KMS-11 (cell line): ENCODE data around the gene CEP120.

Experiments
- H2AFZ ChIP-seq: fragments of 200-600 bp; sonication (generic); 2 replicates; pipeline ENCODE4 v1.6.1; 2016; ENCODE audit warnings: antibody characterized with exemption, mixed run types, low read depth
- H3K27ac ChIP-seq: fragments of 200-600 bp; sonication (generic); 2 replicates; pipeline ENCODE4 v1.6.1; 2016; ENCODE audit warnings: mild to moderate bottlenecking, mixed run types
- H3K27me3 ChIP-seq: fragments of 200-600 bp; sonication (generic); 2 replicates; pipeline ENCODE4 v1.6.1; 2017; ENCODE audit warnings: mild to moderate bottlenecking, low read depth, mixed run types, moderate library complexity; ENCODE audit not compliant: insufficient read depth
- H3K36me3 ChIP-seq: fragments of 200-600 bp; sonication (generic); 2 replicates; pipeline ENCODE4 v1.6.1; 2017; ENCODE audit warnings: mild to moderate bottlenecking, mixed run types; ENCODE audit not compliant: insufficient read depth
- H3K4me1 ChIP-seq: fragments of 200-600 bp; sonication (generic); 2 replicates; pipeline ENCODE4 v1.6.1; 2016; ENCODE audit warnings: mild to moderate bottlenecking, low read depth, mixed run types; ENCODE audit not compliant: poor library complexity, severe bottlenecking
- H3K4me2 ChIP-seq: fragments of 200-600 bp; sonication (generic); 2 replicates; pipeline ENCODE4 v1.7.0; 2016; ENCODE audit warnings: mild to moderate bottlenecking, mixed run types
- H3K4me3 ChIP-seq: fragments of 200-600 bp; sonication (generic); IDR thresholded peaks from 2 replicates; pipeline ENCODE4 v1.6.1; 2017; ENCODE audit warnings: low read depth, low read length, mixed read lengths; ENCODE audit not compliant: insufficient read depth
- H3K79me2 ChIP-seq: fragments of 200-600 bp; sonication (generic); 2 replicates; pipeline ENCODE4 v1.6.1; 2016; ENCODE audit warnings: low read depth, mixed run types; ENCODE audit not compliant: insufficient read depth
- H3K9ac ChIP-seq: fragments of 200-600 bp; sonication (generic); 2 replicates; pipeline ENCODE4 v1.6.1; 2016; ENCODE audit warnings: mild to moderate bottlenecking, mixed run types
- H4K20me1 ChIP-seq: fragments of 200-600 bp; sonication (generic); 2 replicates; pipeline ENCODE4 v1.6.1; 2016; ENCODE audit warnings: mild to moderate bottlenecking, mixed run types; ENCODE audit not compliant: insufficient read depth
- CTCF ChIP-seq: fragments of 200-600 bp; sonication (generic); conservative IDR thresholded peaks from 2 replicates; pipeline ENCODE4 v1.6.1; 2017; ENCODE audit warnings: low read depth, mild to moderate bottlenecking, antibody characterized with exemption, low read length, moderate library complexity, mixed read lengths

The CEP120 gene

DNA sequence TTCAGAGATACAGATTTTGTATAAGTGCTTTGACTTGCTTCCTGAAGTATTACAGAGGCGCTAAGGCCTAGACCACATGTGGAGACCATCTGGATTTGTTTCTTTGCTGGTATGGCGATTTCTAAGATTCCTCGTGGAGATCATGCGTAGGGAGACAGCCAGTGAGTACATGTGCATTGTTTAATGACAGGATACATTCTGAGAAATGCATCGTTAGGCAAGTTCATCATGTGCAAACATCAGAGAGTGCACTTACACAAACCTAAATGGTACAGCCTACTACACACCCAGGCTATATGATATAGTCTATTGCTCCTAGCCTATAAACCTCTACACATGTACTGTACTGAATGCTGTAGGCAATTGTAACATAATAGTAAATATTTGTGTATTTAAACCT, 16.5 kb upstream of the CEP120 start:
- Histone ChIP-seq H3K4me2 (no peak overlapping the region), H2AFZ (no peak overlapping the region), H3K4me1 (no peaks in the 10 kb centered on the region)

GRCh38 chr5:123438902-123439301, 15.7 kb upstream of the CEP120 start:
- no peaks in the 10 kb centered on the region for H3K4me1 ChIP-seq
- no peak overlapping the region for H3K4me3 ChIP-seq
- no peak overlapping the region for H3K4me2 ChIP-seq
- no peaks in the 10 kb centered on the region for H3K27me3 ChIP-seq
- H3K9ac ChIP-seq, result no peak overlapping the region
- no peaks in the 10 kb centered on the region for H3K36me3 ChIP-seq
- H3K79me2 ChIP-seq, result no peaks in the 10 kb centered on the region
- H2AFZ ChIP-seq, result no peak overlapping the region
- TF ChIP-seq CTCF, result no peak
- no peak overlapping the region for H3K27ac ChIP-seq
- no peaks in the 10 kb centered on the region for H4K20me1 ChIP-seq

More for the DNA sequence above, 16.5 kb upstream of the CEP120 start:
- Histone ChIP-seq H3K9ac (no peak overlapping the region), H4K20me1 (no peaks in the 10 kb centered on the region), H3K36me3 (no peaks in the 10 kb centered on the region), H3K4me3 (no peak overlapping the region), H3K79me2 (no peaks in the 10 kb centered on the region), H3K27me3 (no peaks in the 10 kb centered on the region), H3K27ac (no peak overlapping the region)
- TF ChIP-seq CTCF, result no peak

GRCh38 chr5:123438244-123438643, 15.0 kb upstream of the CEP120 start:
- Histone ChIP-seq H3K4me3 (no peak overlapping the region), H3K4me2 (no peak overlapping the region), H3K9ac (no peak overlapping the region), H4K20me1 (no peaks in the 10 kb centered on the region), H2AFZ (no peak overlapping the region), H3K79me2 (no peaks in the 10 kb centered on the region), H3K27ac (no peak overlapping the region), H3K27me3 (no peaks in the 10 kb centered on the region), H3K36me3 (no peaks in the 10 kb centered on the region), H3K4me1 (no peaks in the 10 kb centered on the region)
- no peak for TF ChIP-seq CTCF

DNA sequence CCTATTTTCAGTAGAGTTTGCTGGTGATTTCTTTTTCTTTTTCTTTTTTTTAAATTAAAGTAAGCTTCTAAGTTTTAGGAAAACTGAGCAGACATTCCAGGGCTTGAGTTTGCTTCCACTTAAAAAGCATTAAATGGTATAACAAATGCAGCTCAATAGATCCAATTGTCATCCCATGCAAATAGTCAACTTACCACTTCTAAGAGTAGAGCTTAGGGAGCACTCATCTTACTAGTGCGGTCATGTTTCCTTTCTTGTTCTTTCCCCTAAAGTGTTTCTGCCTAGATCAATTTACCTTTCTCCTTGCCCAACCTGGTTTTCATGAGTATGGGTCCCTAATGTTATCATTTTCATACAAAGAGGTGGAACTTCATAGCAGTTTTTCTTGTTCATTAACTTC, 13.0 kb upstream of the CEP120 start:
- TF ChIP-seq CTCF, result no peak
- no peaks in the 10 kb centered on the region for H4K20me1 ChIP-seq
- no peaks in the 10 kb centered on the region for H3K27me3 ChIP-seq
- no peak overlapping the region for H2AFZ ChIP-seq
- no peaks in the 10 kb centered on the region for H3K4me1 ChIP-seq
- H3K27ac ChIP-seq, result no peak overlapping the region
- no peaks in the 10 kb centered on the region for H3K79me2 ChIP-seq
- no peak overlapping the region for H3K4me3 ChIP-seq
- H3K4me2 ChIP-seq, result no peak overlapping the region
- no peak overlapping the region for H3K9ac ChIP-seq
- H3K36me3 ChIP-seq, result no peaks in the 10 kb centered on the region
